Measurements from ENCODE around the gene TARDBP. TPM values are rescaled to one million over a fixed set of nuclear protein-coding genes. Genes with fewer than 3 reads are reported as not detected.

TARDBP gene
- total and polyA plus RNA-seq, 9 of the 15 experiments (the other 6 are each of a cell fraction or from before 2014, with no cell fraction given) = 122 to 515 (median 243) TPM

DNA sequence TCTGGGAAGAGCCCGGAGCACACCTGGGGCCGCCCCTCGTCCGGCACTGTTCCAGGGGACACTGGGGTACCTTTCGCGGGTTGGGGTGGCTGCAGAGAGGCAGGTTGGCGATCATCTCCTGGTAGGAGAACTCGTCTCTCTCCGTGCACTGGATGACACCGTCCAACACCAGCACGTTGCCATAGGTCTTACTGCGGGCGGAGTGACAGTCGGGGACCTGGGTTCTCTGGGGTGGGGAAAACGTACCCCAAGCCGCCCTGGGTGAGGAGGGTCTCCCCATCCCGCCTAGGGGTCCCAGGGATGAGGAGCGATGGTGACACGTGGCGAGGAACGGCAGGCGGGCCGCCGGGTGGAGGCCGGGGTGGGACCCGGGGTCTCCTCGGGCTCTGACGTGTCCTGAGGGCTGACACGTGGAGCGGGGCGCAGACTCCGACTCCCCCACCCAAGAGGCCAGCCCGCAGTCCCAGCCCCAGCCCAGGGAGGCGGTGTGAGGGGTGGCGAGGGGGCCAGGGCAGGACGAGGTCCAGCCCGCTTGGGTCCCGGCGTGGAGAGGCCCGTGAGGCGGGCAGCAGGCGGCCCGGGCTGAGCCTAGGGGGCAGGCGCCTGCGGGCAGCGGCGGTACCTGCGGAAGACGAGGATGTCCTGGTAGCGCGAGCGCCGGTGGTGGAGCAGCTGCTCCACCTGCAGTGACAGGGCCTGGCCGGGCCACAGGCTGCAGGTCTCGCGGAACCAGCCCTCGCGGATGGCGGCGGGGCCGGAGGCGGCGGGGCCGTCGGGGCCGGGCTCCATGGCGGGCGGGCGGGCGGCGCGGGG lies 46.9 kb downstream of the TARDBP start (continued):
- TF ChIP-seq, protein P1, sequence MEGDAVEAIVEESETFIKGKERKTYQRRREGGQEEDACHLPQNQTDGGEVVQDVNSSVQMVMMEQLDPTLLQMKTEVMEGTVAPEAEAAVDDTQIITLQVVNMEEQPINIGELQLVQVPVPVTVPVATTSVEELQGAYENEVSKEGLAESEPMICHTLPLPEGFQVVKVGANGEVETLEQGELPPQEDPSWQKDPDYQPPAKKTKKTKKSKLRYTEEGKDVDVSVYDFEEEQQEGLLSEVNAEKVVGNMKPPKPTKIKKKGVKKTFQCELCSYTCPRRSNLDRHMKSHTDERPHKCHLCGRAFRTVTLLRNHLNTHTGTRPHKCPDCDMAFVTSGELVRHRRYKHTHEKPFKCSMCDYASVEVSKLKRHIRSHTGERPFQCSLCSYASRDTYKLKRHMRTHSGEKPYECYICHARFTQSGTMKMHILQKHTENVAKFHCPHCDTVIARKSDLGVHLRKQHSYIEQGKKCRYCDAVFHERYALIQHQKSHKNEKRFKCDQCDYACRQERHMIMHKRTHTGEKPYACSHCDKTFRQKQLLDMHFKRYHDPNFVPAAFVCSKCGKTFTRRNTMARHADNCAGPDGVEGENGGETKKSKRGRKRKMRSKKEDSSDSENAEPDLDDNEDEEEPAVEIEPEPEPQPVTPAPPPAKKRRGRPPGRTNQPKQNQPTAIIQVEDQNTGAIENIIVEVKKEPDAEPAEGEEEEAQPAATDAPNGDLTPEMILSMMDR (IDR thresholded peaks at IDR 0.05 in 2 of 3, conservative IDR thresholded peaks at IDR 0.05 in 1 of 3; ENCODE audit: insufficient read depth in 2 of 3, low read depth in 1 of 3, low read length in 3 of 3) = 0 out of 6 replicates have a peak, but pooled peaks of 1 of the 3 experiments have one; percentile 4
- TF ChIP-seq POLR2G (IDR thresholded peaks at IDR 0.05; ENCODE audit: low read depth, low read length) = peak; percentile 83
- TF ChIP-seq, protein P2, sequence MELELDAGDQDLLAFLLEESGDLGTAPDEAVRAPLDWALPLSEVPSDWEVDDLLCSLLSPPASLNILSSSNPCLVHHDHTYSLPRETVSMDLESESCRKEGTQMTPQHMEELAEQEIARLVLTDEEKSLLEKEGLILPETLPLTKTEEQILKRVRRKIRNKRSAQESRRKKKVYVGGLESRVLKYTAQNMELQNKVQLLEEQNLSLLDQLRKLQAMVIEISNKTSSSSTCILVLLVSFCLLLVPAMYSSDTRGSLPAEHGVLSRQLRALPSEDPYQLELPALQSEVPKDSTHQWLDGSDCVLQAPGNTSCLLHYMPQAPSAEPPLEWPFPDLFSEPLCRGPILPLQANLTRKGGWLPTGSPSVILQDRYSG (tag; conservative IDR thresholded peaks at IDR 0.05; ENCODE audit: low read depth) = no peak
- no peak for TF ChIP-seq ZZZ3 (IDR thresholded peaks at IDR 0.05)
- no peak for TF ChIP-seq SMARCE1 (IDR thresholded peaks at IDR 0.05)
- TF ChIP-seq, protein P3, sequence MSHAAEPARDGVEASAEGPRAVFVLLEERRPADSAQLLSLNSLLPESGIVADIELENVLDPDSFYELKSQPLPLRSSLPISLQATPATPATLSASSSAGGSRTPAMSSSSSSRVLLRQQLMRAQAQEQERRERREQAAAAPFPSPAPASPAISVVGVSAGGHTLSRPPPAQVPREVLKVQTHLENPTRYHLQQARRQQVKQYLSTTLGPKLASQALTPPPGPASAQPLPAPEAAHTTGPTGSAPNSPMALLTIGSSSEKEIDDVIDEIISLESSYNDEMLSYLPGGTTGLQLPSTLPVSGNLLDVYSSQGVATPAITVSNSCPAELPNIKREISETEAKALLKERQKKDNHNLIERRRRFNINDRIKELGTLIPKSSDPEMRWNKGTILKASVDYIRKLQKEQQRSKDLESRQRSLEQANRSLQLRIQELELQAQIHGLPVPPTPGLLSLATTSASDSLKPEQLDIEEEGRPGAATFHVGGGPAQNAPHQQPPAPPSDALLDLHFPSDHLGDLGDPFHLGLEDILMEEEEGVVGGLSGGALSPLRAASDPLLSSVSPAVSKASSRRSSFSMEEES (CRISPR knock-in tag; IDR thresholded peaks at IDR 0.05) = no peak
- TF ChIP-seq SMARCC2 (IDR thresholded peaks at IDR 0.05; ENCODE audit: low read depth) = no peak
- TF ChIP-seq KLF1 (tag; IDR thresholded peaks at IDR 0.05) = no peak
- no peak for TF ChIP-seq SMARCA4 (IDR thresholded peaks at IDR 0.05)
- TF ChIP-seq, protein P4, sequence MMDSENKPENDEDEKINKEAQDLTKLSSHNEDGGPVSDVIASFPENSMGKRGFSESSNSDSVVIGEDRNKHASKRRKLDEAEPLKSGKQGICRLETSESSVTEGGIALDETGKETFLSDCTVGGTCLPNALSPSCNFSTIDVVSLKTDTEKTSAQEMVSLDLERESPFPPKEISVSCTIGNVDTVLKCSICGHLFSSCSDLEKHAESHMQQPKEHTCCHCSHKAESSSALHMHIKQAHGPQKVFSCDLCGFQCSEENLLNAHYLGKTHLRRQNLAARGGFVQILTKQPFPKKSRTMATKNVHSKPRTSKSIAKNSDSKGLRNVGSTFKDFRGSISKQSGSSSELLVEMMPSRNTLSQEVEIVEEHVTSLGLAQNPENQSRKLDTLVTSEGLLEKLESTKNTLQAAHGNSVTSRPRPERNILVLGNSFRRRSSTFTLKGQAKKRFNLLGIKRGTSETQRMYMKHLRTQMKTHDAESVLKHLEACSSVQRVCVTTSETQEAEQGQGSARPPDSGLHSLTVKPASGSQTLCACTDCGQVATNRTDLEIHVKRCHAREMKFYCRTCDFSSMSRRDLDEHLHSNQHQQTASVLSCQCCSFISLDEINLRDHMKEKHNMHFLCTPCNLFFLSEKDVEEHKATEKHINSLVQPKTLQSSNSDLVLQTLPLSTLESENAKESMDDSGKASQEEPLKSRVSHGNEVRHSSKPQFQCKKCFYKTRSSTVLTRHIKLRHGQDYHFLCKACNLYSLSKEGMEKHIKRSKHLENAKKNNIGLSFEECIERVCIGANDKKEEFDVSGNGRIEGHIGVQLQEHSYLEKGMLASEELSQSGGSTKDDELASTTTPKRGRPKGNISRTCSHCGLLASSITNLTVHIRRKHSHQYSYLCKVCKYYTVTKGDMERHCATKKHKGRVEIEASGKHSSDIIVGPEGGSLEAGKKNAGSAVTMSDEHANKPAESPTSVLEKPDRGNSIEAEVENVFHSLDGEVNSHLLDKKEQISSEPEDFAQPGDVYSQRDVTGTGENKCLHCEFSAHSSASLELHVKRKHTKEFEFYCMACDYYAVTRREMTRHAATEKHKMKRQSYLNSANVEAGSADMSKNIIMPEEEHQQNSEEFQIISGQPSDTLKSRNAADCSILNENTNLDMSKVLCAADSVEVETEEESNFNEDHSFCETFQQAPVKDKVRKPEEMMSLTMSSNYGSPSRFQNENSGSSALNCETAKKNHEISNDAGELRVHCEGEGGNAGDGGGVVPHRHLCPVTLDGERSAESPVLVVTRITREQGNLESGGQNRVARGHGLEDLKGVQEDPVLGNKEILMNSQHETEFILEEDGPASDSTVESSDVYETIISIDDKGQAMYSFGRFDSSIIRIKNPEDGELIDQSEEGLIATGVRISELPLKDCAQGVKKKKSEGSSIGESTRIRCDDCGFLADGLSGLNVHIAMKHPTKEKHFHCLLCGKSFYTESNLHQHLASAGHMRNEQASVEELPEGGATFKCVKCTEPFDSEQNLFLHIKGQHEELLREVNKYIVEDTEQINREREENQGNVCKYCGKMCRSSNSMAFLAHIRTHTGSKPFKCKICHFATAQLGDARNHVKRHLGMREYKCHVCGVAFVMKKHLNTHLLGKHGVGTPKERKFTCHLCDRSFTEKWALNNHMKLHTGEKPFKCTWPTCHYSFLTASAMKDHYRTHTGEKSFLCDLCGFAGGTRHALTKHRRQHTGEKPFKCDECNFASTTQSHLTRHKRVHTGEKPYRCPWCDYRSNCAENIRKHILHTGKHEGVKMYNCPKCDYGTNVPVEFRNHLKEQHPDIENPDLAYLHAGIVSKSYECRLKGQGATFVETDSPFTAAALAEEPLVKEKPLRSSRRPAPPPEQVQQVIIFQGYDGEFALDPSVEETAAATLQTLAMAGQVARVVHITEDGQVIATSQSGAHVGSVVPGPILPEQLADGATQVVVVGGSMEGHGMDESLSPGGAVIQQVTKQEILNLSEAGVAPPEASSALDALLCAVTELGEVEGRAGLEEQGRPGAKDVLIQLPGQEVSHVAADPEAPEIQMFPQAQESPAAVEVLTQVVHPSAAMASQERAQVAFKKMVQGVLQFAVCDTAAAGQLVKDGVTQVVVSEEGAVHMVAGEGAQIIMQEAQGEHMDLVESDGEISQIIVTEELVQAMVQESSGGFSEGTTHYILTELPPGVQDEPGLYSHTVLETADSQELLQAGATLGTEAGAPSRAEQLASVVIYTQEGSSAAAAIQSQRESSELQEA (IDR thresholded peaks at IDR 0.05; ENCODE audit: low read depth) = no peak
- TF ChIP-seq NRF1 (conservative IDR thresholded peaks at IDR 0.05 in 1 of 2, IDR thresholded peaks at IDR 0.05 in 1 of 2) = no peak
- TF ChIP-seq HNRNPH1 (optimal IDR thresholded peaks at IDR 0.05; ENCODE audit: low read depth, low read length) = no peak
- TF ChIP-seq KLF10 (CRISPR knock-in tag; IDR thresholded peaks at IDR 0.05) = no peak
- no peak for TF ChIP-seq TSC22D4 (tag; IDR thresholded peaks at IDR 0.05)

Measured in K562 (cell line).